ENCODE data around the gene ABTB2. TPM values are rescaled to one million over a fixed set of nuclear protein-coding genes. Genes with fewer than 3 reads are reported as not detected.

Gene ABTB2
- total RNA-seq (2022) (2.9 and 3.6 TPM in 2 replicates), Bru-seq, nascent RNA (percentile 45 among the genes with signal in this experiment), BruChase-seq, experiment 1, labeled RNA remaining after a 2-hour chase (percentile 47 among the genes with signal in this experiment), BruChase-seq, experiment 2, labeled RNA remaining after a 6-hour chase (percentile 49 among the genes with signal in this experiment)
- long read RNA-seq, partial matches to known transcripts = 1 of 2 reads
- long read RNA-seq, other reads (novel, unspliced or antisense) = 1 of 2 reads

GRCh38 chr11:34357701-34358257, at the start of gene ABTB2:
TSS of gene ABTB2 (minus strand) at chr11:34358010.
- Mint-ChIP-seq H3K27ac (ENCODE audit: unreplicated experiment) (peak within 1 kb of the TSS; percentile 53), H3K4me3 (ENCODE audit: unreplicated experiment) (peak within 1 kb of the TSS; percentile 75), H3K36me3 (ENCODE audit: insufficient read depth, unreplicated experiment) (peaks cover 5% of the 10 kb centered on the region), H3K4me1 (ENCODE audit: low read depth, unreplicated experiment) (peaks cover 6% of the 10 kb centered on the region), H3K27me3 (ENCODE audit: insufficient read depth, unreplicated experiment) (peaks cover 13% of the 10 kb centered on the region), H3K9me3 (ENCODE audit: unreplicated experiment) (no peaks in the 10 kb centered on the region)
- TF ChIP-seq CTCF (IDR thresholded peaks at IDR 0.05; ENCODE audit: insufficient read depth in 1 of 2, low read depth in 1 of 2, low read length in 1 of 2, severe bottlenecking in 1 of 2, unreplicated experiment in 1 of 2) = no peak
- no TSS peak for BruUV-seq (replicated peaks)
- Histone ChIP-seq H3K27me3 (replicated peaks; ENCODE audit: control insufficient read depth, insufficient read depth, low read length) (peaks cover 4% of the 10 kb centered on the region), H3K4me3 (ENCODE audit: low read depth, low read length) (peak within 1 kb of the TSS; percentile 53), H3K9me3 (no peaks in the 10 kb centered on the region), H3K4me1 (peaks cover 7% of the 10 kb centered on the region; the same call in 1 of the 2 replicates), H3K36me3 (ENCODE audit: control insufficient read depth, insufficient read depth, low read length) (no peaks in the 10 kb centered on the region)
- POLR2A ChIA-PET = interaction anchor here (0.6 kb wide), 1 partner anchor 305 kb away, joined by 4 read pairs; no protein-coding TSS in a partner anchor
- CTCF ChIA-PET = interaction anchor here (0.6 to 3.6 kb wide), 13 partner anchors 13 to 369 kb away, joined by 3 to 60 read pairs (median 3); no protein-coding TSS in a partner anchor
- intact Hi-C loops (cut with micrococcal nuclease; ENCODE audit: unreplicated experiment) = loop anchor here (2.0 to 5.0 kb wide), 7 partner anchors 95 to 500 kb away; partner anchors contain the start of gene CAPRIN1
- DNase-seq = peak; percentile 98 to 99

- Mint-ChIP-seq H3K9me3 (ENCODE audit: unreplicated experiment) (peaks cover 10% of the 10 kb centered on the region), H3K27ac (ENCODE audit: unreplicated experiment) (no peak overlapping the region), H3K27me3 (ENCODE audit: insufficient read depth, unreplicated experiment) (peaks cover 10% of the 10 kb centered on the region), H3K4me3 (ENCODE audit: unreplicated experiment) (no peak overlapping the region), H3K36me3 (ENCODE audit: insufficient read depth, unreplicated experiment) (no peaks in the 10 kb centered on the region), H3K4me1 (ENCODE audit: low read depth, unreplicated experiment) (peaks cover 8% of the 10 kb centered on the region)
- no peak for DNase-seq
- Histone ChIP-seq H3K9me3 (no peaks in the 10 kb centered on the region), H3K27me3 (replicated peaks; ENCODE audit: control insufficient read depth, insufficient read depth, low read length) (no peaks in the 10 kb centered on the region; the same call in 1 of the 2 replicates), H3K4me1 (no peaks in the 10 kb centered on the region), H3K4me3 (ENCODE audit: low read depth, low read length) (no peak overlapping the region), H3K36me3 (ENCODE audit: control insufficient read depth, insufficient read depth, low read length) (no peaks in the 10 kb centered on the region)
- ChIA-PET POLR2A (no interaction called here), CTCF (no interaction called here)
- intact Hi-C loops (cut with micrococcal nuclease; ENCODE audit: unreplicated experiment) = no loop called here
- BruUV-seq (replicated peaks) = no TSS peak
- no peak for TF ChIP-seq CTCF (IDR thresholded peaks at IDR 0.05; ENCODE audit: insufficient read depth in 1 of 2, low read depth in 1 of 2, low read length in 1 of 2, severe bottlenecking in 1 of 2, unreplicated experiment in 1 of 2)
These were observed 49.5 kb upstream of the ABTB2 start for GRCh38 chr11:34407121-34407813.

GRCh38 chr11:34406413-34406812, 48.6 kb upstream of the ABTB2 start:
- ChIA-PET POLR2A (no interaction called here), CTCF (no interaction called here)
- H3K27ac Mint-ChIP-seq (ENCODE audit: unreplicated experiment) = no peak overlapping the region
- intact Hi-C loops (cut with micrococcal nuclease; ENCODE audit: unreplicated experiment) = no loop called here
- H3K36me3 ChIP-seq (ENCODE audit: control insufficient read depth, insufficient read depth, low read length) = no peaks in the 10 kb centered on the region
- no peaks in the 10 kb centered on the region for H3K9me3 ChIP-seq
- no peak for DNase-seq
- peaks cover 10% of the 10 kb centered on the region for H3K27me3 Mint-ChIP-seq (ENCODE audit: insufficient read depth, unreplicated experiment)
- no TSS peak for BruUV-seq (replicated peaks)
- H3K27me3 ChIP-seq (replicated peaks; ENCODE audit: control insufficient read depth, insufficient read depth, low read length) = no peaks in the 10 kb centered on the region; the same call in 1 of the 2 replicates
- no peak overlapping the region for H3K4me3 ChIP-seq (ENCODE audit: low read depth, low read length)
- H3K36me3 Mint-ChIP-seq (ENCODE audit: insufficient read depth, unreplicated experiment) = no peaks in the 10 kb centered on the region
- no peak overlapping the region for H3K4me3 Mint-ChIP-seq (ENCODE audit: unreplicated experiment)
- H3K9me3 Mint-ChIP-seq (ENCODE audit: unreplicated experiment) = peaks cover 10% of the 10 kb centered on the region
- TF ChIP-seq CTCF (IDR thresholded peaks at IDR 0.05; ENCODE audit: insufficient read depth in 1 of 2, low read depth in 1 of 2, low read length in 1 of 2, severe bottlenecking in 1 of 2, unreplicated experiment in 1 of 2) = no peak
- no peaks in the 10 kb centered on the region for H3K4me1 ChIP-seq
- H3K4me1 Mint-ChIP-seq (ENCODE audit: low read depth, unreplicated experiment) = peaks cover 8% of the 10 kb centered on the region

Data from Caco-2 (cell line).